Measurements from ENCODE around the gene DDX11. TPM values are rescaled to one million over a fixed set of nuclear protein-coding genes. Genes with fewer than 3 reads are reported as not detected.
"Not testable (repeated sequence)": the region's sequence is repeated elsewhere in the genome, so short reads cannot be mapped to it uniquely, and the experiment has no call there.

DDX11 gene
- total RNA-seq, 1 donor from 2014 or later = 21.0 TPM

GRCh38 chr12:31098363-31098762 is 24.7 kb downstream of the DDX11 start:
- not testable (repeated sequence) for DNase-seq (ENCODE audit: extremely low read depth, low read depth, low spot score)

GRCh38 chr12:31098771-31099170 is 25.1 kb downstream of the DDX11 start:
- DNase-seq (ENCODE audit: extremely low read depth, low read depth, low spot score) = not testable (repeated sequence)

- DNase-seq (ENCODE audit: extremely low read depth, low read depth, low spot score) = not testable (repeated sequence)
Measured at GRCh38 chr12:31099434-31099833, 25.8 kb downstream of the DDX11 start.

- DNase-seq (ENCODE audit: extremely low read depth, low read depth, low spot score) = not testable (repeated sequence)
Measured at GRCh38 chr12:31100503-31101208, 27.0 kb downstream of the DDX11 start.

- DNase-seq (ENCODE audit: extremely low read depth, low read depth, low spot score) = not testable (repeated sequence)
Measured at GRCh38 chr12:31102125-31102524, 28.5 kb downstream of the DDX11 start.

GRCh38 chr12:31102596-31102995 is 28.9 kb downstream of the DDX11 start:
- not testable (repeated sequence) for DNase-seq (ENCODE audit: extremely low read depth, low read depth, low spot score)

- DNase-seq (ENCODE audit: extremely low read depth, low read depth, low spot score) = not testable (repeated sequence)
Measured at GRCh38 chr12:31103561-31103975, 29.9 kb downstream of the DDX11 start.

- DNase-seq (ENCODE audit: extremely low read depth, low read depth, low spot score) = not testable (repeated sequence)
Measured at GRCh38 chr12:31104220-31104619, 30.6 kb downstream of the DDX11 start.

- DNase-seq (ENCODE audit: extremely low read depth, low read depth, low spot score) = not testable (repeated sequence)
Measured at GRCh38 chr12:31104773-31105172, 31.1 kb downstream of the DDX11 start.

GRCh38 chr12:31105668-31106067 is 32.0 kb downstream of the DDX11 start:
- DNase-seq (ENCODE audit: extremely low read depth, low read depth, low spot score) = no peak

- no peak for DNase-seq (ENCODE audit: extremely low read depth, low read depth, low spot score)
Measured at GRCh38 chr12:31106101-31106803, 32.6 kb downstream of the DDX11 start.

- not testable (repeated sequence) for DNase-seq (ENCODE audit: extremely low read depth, low read depth, low spot score)
Measured at GRCh38 chr12:31109773-31110172, 36.1 kb downstream of the DDX11 start.

GRCh38 chr12:31110263-31110662 is 36.6 kb downstream of the DDX11 start:
- not testable (repeated sequence) for DNase-seq (ENCODE audit: extremely low read depth, low read depth, low spot score)

- not testable (repeated sequence) for DNase-seq (ENCODE audit: extremely low read depth, low read depth, low spot score)
Measured at GRCh38 chr12:31115092-31115601, 41.5 kb downstream of the DDX11 start.

- not testable (repeated sequence) for DNase-seq (ENCODE audit: extremely low read depth, low read depth, low spot score)
Measured at GRCh38 chr12:31116846-31117202, 43.2 kb downstream of the DDX11 start.

GRCh38 chr12:31117203-31118011 is 43.7 kb downstream of the DDX11 start:
- DNase-seq (ENCODE audit: extremely low read depth, low read depth, low spot score) = no peak

- DNase-seq (ENCODE audit: extremely low read depth, low read depth, low spot score) = no peak
Measured at GRCh38 chr12:31118347-31119191, 44.9 kb downstream of the DDX11 start.

- DNase-seq (ENCODE audit: extremely low read depth, low read depth, low spot score) = no peak
Measured at GRCh38 chr12:31119192-31119802, 45.6 kb downstream of the DDX11 start.

- DNase-seq (ENCODE audit: extremely low read depth, low read depth, low spot score) = no peak
Measured at GRCh38 chr12:31119803-31120211, 46.1 kb downstream of the DDX11 start.
